ENCODE data around the gene PLEKHG3. TPM values are rescaled to one million over a fixed set of nuclear protein-coding genes. Genes with fewer than 3 reads are reported as not detected.
"Not testable (repeated sequence)": the region's sequence is repeated elsewhere in the genome, so short reads cannot be mapped to it uniquely, and the experiment has no call there.

Gene PLEKHG3
- not detected for polyA plus RNA-seq (ENCODE audit: low read depth in 6 of 6)

DNA sequence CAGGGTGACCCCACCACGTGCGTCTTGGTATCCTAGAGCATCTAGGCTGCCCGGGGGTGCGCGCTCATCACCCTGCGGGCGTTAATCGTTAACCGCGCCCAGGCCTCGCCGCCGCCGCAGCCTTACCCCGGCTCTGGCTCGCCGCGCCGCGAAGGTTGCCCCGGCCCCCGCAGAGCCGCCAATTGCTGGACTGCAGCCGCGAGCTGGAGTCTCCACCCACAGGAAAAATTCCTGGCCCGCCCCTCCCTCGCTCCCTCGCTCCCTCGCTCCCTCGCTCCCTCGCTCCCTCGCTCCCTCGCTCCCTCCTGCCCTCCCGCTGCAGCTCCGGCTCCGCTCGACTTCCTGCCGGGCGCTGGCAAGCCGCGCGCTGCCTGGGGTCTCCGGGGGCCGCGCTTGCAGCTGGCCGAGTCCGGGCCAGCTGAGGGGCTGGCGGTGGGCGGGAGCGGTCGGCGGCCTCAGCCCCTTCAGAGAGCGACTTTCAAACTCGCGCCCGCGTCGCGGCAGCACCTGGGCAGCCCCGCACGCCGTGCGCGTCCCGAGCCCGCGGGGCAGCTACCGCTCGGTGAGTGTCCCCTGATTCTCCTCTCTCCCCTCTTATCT lies at the start of gene PLEKHG3:
Gene PLEKHG3, plus strand, starts transcription at position 282 of the 600 bp plus-strand sequence. CDS start 23,208 bp downstream, outside the sequence.
- ATAC-seq (ENCODE audit: low read depth in 2 of 2) (no peak), DNase-seq (no peak)
- H3K27ac Mint-ChIP-seq = peak within 1 kb of the TSS in 1 of 6 donors; percentile 1
- no peaks in the 10 kb centered on the region for H3K36me3 Mint-ChIP-seq
- H3K4me1 Mint-ChIP-seq = peaks cover 32 to 47% (median 37%) of the 10 kb centered on the region in 3 donors
- H3K27me3 Mint-ChIP-seq = peaks cover 38 to 56% (median 47%) of the 10 kb centered on the region in 3 donors
- H3K9me3 Mint-ChIP-seq = peaks cover 0 to 5% (median 0%) of the 10 kb centered on the region in 7 donors
- peak within 1 kb of the TSS; percentile 59 to 84 (median 74) for H3K4me3 Mint-ChIP-seq

DNA sequence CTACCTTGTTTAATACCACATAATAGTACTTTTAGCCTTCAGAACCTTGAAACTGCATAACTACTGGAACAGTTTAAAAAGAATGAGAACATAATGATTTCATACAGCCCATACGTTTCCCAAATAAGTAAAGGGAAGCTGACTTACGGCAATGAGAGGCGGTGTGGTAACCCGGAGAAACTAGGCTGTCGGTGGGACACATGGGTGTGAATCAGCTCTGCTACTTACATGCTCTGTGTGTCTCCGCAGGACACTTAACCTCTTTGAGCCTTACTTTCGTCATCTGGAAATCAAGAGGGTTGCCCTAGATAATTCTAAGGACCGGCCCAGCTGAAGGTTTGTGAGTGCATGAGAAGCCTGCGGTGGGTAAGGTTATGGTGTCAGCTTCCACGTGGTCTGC lies 49.3 kb upstream of the PLEKHG3 start:
- no peaks in the 10 kb centered on the region for H3K36me3 Mint-ChIP-seq
- peaks cover 0 to 4% (median 0%) of the 10 kb centered on the region in 7 donors for H3K9me3 Mint-ChIP-seq
- no peak overlapping the region for H3K4me3 Mint-ChIP-seq
- peaks cover 4 to 13% (median 7%) of the 10 kb centered on the region in 3 donors for H3K4me1 Mint-ChIP-seq
- ATAC-seq (ENCODE audit: low read depth in 2 of 2) (no peak), DNase-seq (no peak)
- H3K27me3 Mint-ChIP-seq = peaks cover 7 to 42% (median 13%) of the 10 kb centered on the region in 3 donors
- no peak overlapping the region for H3K27ac Mint-ChIP-seq

DNA sequence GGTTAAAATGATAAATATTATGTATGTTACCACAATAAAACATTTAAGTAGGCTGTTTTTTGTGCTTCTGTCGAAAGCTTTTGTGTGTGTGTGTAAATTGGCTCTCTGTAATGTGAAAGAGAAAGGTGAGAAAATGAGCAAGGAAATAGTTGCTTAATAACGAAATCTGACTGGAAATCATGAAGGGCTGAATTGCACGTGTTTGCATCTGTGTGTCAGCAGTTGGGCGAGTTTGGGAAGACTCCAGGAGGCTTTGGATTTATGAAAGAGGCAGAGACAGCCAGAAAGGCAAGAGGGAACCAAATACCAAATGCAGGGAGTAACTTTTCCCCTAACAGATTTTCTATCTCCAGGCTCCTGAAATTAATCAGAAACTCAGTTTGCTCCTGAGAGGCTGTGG lies 47.2 kb upstream of the PLEKHG3 start:
- peaks cover 4 to 14% (median 7%) of the 10 kb centered on the region in 3 donors for H3K4me1 Mint-ChIP-seq
- ATAC-seq (ENCODE audit: low read depth in 2 of 2) = no peak
- no peaks in the 10 kb centered on the region for H3K36me3 Mint-ChIP-seq
- no peak overlapping the region for H3K27ac Mint-ChIP-seq
- peaks cover 18 to 48% (median 19%) of the 10 kb centered on the region in 3 donors for H3K27me3 Mint-ChIP-seq
- DNase-seq = no peak
- no peak overlapping the region for H3K4me3 Mint-ChIP-seq
- peaks cover 0 to 4% (median 0%) of the 10 kb centered on the region in 7 donors for H3K9me3 Mint-ChIP-seq

- Mint-ChIP-seq H3K4me1 (peaks cover 4 to 14% (median 7%) of the 10 kb centered on the region in 3 donors), H3K27ac (no peak overlapping the region), H3K36me3 (no peaks in the 10 kb centered on the region)
Observed at GRCh38 chr14:64658201-64658600, 46.0 kb upstream of the PLEKHG3 start.

DNA sequence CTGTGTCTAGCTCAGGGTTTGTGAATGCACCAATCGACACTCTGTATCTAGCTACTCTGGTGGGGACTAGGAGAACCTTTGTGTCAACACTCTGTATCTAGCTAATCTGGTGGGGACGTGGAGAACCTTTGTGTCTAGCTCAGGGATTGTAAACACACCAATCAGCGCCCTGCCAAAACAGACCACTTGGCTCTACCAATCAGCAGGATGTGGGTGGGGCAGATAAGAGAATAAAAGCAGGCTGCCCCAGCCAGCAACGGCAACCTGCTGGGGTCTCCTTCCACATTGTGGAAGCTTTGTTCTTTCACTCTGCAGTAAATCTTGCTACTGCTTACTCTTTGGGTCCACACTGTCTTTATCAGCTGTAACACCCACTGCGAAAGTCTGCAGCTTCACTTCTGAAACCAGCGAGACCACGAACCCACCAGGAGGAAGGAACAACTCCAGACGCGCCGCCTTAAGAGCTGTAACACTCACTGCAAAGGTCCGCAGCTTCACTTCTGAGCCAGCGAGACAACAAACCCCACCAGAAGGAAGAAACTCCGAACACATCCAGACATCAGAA lies 45.4 kb upstream of the PLEKHG3 start:
- H3K4me1 Mint-ChIP-seq = peaks cover 4 to 14% (median 7%) of the 10 kb centered on the region in 3 donors
- not testable (repeated sequence) for DNase-seq; ATAC-seq (ENCODE audit: low read depth in 2 of 2); H3K36me3 Mint-ChIP-seq; H3K9me3 Mint-ChIP-seq
- peak overlapping the region in 7 of 8 donors; percentile 16 to 79 (median 63) for H3K4me3 Mint-ChIP-seq
- peak overlapping the region in 1 of 6 donors; percentile 8 for H3K27ac Mint-ChIP-seq
- H3K27me3 Mint-ChIP-seq = peaks cover 24 to 55% (median 25%) of the 10 kb centered on the region in 3 donors

More at GRCh38 chr14:64658201-64658600, 46.0 kb upstream of the PLEKHG3 start:
- DNase-seq = no peak
- Mint-ChIP-seq H3K27me3 (peaks cover 24 to 55% (median 25%) of the 10 kb centered on the region in 3 donors), H3K9me3 (peaks cover 0 to 4% (median 0%) of the 10 kb centered on the region in 7 donors), H3K4me3 (no peak overlapping the region)
- ATAC-seq (ENCODE audit: low read depth in 2 of 2) = no peak

DNA sequence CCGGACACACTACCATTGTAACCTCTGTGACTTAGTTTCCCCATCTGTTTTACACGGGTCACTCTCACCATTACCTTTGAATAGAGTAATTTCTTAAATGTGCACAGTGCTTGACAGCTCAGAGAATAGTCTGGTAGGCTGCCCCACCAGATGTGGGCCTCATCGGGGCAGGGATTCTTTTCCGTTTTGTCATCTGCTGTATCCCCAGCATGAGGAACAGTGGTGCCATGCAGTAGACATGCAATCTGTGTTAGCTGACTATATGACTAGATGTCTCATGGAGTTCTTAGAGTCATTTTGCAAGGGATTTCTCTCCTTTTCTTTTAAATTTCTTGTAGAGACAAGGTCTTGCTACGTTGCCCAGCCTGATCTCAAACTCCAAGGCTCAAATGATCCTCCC lies 44.9 kb upstream of the PLEKHG3 start:
- no peak for DNase-seq
- peaks cover 24 to 50% (median 25%) of the 10 kb centered on the region in 3 donors for H3K27me3 Mint-ChIP-seq
- H3K4me3 Mint-ChIP-seq = peak overlapping the region in 4 of 8 donors; percentile 36 to 68 (median 59)
- no peak for ATAC-seq (ENCODE audit: low read depth in 2 of 2)
- peaks cover 4 to 14% (median 7%) of the 10 kb centered on the region in 3 donors for H3K4me1 Mint-ChIP-seq
- no peak overlapping the region for H3K27ac Mint-ChIP-seq
- H3K36me3 Mint-ChIP-seq = no peaks in the 10 kb centered on the region
- peaks cover 0 to 2% (median 0%) of the 10 kb centered on the region in 7 donors for H3K9me3 Mint-ChIP-seq

DNA sequence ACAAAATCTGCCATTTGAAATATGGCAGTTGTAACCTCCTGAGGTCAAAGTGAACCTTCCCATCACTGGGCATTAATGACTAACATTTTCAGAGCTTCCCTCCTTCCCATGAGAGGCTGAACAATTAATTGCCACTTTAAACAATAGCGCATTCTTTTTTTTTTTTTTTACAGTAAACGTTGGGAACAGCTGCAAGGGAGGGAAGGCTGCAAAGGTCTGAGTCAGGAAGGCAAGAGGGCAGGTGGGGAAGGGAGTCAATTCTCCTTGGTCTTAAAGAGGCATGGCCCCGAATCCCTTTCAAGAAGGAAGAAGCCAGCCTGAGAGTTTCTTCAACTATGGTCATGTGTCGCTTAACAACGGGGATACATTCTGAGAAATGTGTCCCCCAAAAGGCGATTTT lies 41.0 kb upstream of the PLEKHG3 start:
- H3K27ac Mint-ChIP-seq = no peak overlapping the region
- peaks cover 0 to 2% (median 0%) of the 10 kb centered on the region in 7 donors for H3K9me3 Mint-ChIP-seq
- no peak for DNase-seq
- no peak for ATAC-seq (ENCODE audit: low read depth in 2 of 2)
- H3K4me3 Mint-ChIP-seq = no peak overlapping the region
- H3K27me3 Mint-ChIP-seq = peaks cover 24 to 37% (median 25%) of the 10 kb centered on the region in 3 donors
- no peaks in the 10 kb centered on the region for H3K36me3 Mint-ChIP-seq
- H3K4me1 Mint-ChIP-seq = peaks cover 4 to 14% (median 7%) of the 10 kb centered on the region in 3 donors

DNA sequence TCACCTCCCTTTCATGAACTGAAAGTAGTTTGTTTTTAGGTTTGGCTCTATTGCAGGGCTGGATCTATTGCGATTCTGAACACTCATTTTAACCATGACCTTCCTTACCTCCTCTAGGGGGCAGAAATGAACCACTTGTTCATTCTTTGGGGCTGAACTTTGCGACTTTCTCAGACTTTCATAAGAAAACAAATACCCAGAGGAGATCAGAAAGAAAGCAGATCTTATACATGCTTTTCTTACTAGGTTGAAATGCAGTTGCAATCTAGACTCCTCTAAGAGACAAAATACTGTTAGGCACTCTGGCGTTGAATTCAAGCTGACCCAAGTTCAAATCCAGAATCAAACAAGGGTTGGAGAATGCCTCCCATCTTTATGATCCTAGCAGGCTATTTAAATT lies 32.6 kb upstream of the PLEKHG3 start:
- Mint-ChIP-seq H3K9me3 (no peaks in the 10 kb centered on the region), H3K4me3 (no peak overlapping the region), H3K4me1 (peaks cover 3 to 4% (median 4%) of the 10 kb centered on the region in 3 donors), H3K36me3 (no peaks in the 10 kb centered on the region), H3K27me3 (peaks cover 6 to 14% (median 6%) of the 10 kb centered on the region in 3 donors), H3K27ac (no peak overlapping the region)
- ATAC-seq (ENCODE audit: low read depth in 2 of 2) = peak in 1 of 2 donors; percentile 44
- peak; percentile 3 for DNase-seq

GRCh38 chr14:64673316-64673715 lies 30.9 kb upstream of the PLEKHG3 start:
- Mint-ChIP-seq H3K27ac (peak overlapping the region in 1 of 6 donors; percentile 41), H3K36me3 (no peaks in the 10 kb centered on the region), H3K4me3 (peak overlapping the region in 1 of 8 donors; percentile 5), H3K9me3 (no peaks in the 10 kb centered on the region), H3K4me1 (peaks cover 5 to 8% (median 6%) of the 10 kb centered on the region in 3 donors), H3K27me3 (peaks cover 6 to 14% (median 6%) of the 10 kb centered on the region in 3 donors)
- DNase-seq (no peak), ATAC-seq (ENCODE audit: low read depth in 2 of 2) (no peak)

DNA sequence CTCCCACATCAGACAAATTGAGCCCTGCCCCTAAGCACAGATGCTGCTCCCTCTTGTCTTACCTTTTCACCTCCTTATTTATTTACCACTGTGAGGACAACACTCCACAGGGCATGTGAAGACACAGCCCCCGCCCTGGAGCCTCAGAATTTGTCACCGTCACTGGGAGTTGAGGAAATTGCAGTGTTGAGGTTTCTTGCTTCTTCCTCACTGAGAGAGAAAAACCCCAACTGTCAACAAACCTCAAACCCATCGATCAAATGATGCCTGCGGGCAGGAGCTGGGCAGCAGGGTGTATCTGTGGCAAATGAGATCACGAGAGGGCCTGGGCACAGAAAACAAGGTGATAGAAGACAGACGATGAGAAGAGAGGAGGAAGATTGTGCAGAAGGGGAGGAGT lies 30.5 kb upstream of the PLEKHG3 start:
- DNase-seq = no peak
- peak overlapping the region in 1 of 8 donors; percentile 30 for H3K4me3 Mint-ChIP-seq
- H3K27me3 Mint-ChIP-seq = peaks cover 6 to 12% (median 6%) of the 10 kb centered on the region in 3 donors
- H3K9me3 Mint-ChIP-seq = no peaks in the 10 kb centered on the region
- peaks cover 5 to 8% (median 6%) of the 10 kb centered on the region in 3 donors for H3K4me1 Mint-ChIP-seq
- H3K36me3 Mint-ChIP-seq = no peaks in the 10 kb centered on the region
- H3K27ac Mint-ChIP-seq = peak overlapping the region in 2 of 6 donors; percentile 40 to 61
- no peak for ATAC-seq (ENCODE audit: low read depth in 2 of 2)

DNA sequence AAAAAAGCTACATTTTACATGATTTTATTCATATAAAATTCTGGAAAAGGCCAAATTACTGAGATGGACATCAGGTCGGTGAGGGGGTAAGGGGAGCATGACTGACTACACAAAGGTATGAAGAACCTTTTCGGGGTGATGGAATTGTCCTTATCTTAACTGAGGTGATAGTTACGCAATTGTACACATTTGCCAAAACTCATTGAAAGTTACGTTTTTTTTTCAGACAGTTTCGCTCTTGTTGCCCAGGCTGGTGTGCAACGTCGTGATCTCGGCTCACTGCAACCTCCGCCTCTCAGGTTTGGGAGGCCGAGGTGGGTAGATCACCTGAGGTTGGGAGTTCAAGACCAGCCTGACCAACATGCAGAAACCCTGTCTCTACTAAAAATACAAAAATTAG lies 29.4 kb upstream of the PLEKHG3 start:
- H3K36me3 Mint-ChIP-seq = no peaks in the 10 kb centered on the region
- peaks cover 5 to 8% (median 6%) of the 10 kb centered on the region in 3 donors for H3K4me1 Mint-ChIP-seq
- ATAC-seq (ENCODE audit: low read depth in 2 of 2) (no peak), DNase-seq (no peak)
- H3K9me3 Mint-ChIP-seq = no peaks in the 10 kb centered on the region
- no peak overlapping the region for H3K27ac Mint-ChIP-seq
- H3K4me3 Mint-ChIP-seq = no peak overlapping the region
- H3K27me3 Mint-ChIP-seq = peaks cover 6% of the 10 kb centered on the region in 3 donors

- no peak overlapping the region for H3K27ac Mint-ChIP-seq
- DNase-seq (no peak), ATAC-seq (ENCODE audit: low read depth in 2 of 2) (no peak)
- peaks cover 5 to 8% (median 6%) of the 10 kb centered on the region in 3 donors for H3K4me1 Mint-ChIP-seq
- no peak overlapping the region for H3K4me3 Mint-ChIP-seq
- no peaks in the 10 kb centered on the region for H3K36me3 Mint-ChIP-seq
- no peaks in the 10 kb centered on the region for H3K9me3 Mint-ChIP-seq
- peaks cover 6% of the 10 kb centered on the region in 3 donors for H3K27me3 Mint-ChIP-seq
Observed at GRCh38 chr14:64675312-64675711, 28.9 kb upstream of the PLEKHG3 start.

GRCh38 chr14:64676410-64677008 lies 27.7 kb upstream of the PLEKHG3 start:
- Mint-ChIP-seq H3K27ac (peak overlapping the region in 1 of 6 donors; percentile 19), H3K4me3 (peak overlapping the region in 1 of 8 donors; percentile 74), H3K36me3 (no peaks in the 10 kb centered on the region), H3K4me1 (peaks cover 5 to 8% (median 6%) of the 10 kb centered on the region in 3 donors), H3K9me3 (no peaks in the 10 kb centered on the region), H3K27me3 (peaks cover 4 to 6% (median 6%) of the 10 kb centered on the region in 3 donors)
- DNase-seq (no peak), ATAC-seq (ENCODE audit: low read depth in 2 of 2) (no peak)
